HG03565 (cell line): ENCODE results near the gene RELL1.
A peak's percentile ranks its signal among the peaks of the same experiment; 100 is the strongest.

ENCODE experiments used
- ATAC-seq: cut with Tn5 transposase; IDR thresholded peaks from one replicate; pipeline ENCODE4 v1.9.1; 2021; ENCODE audit warnings: mild to moderate bottlenecking, moderate library complexity; ENCODE audit not compliant: unreplicated experiment

RELL1 gene

GRCh38 chr4:37603711-37604110, 82.5 kb downstream of the RELL1 start:
- no peak for ATAC-seq

GRCh38 chr4:37603070-37603468, 83.1 kb downstream of the RELL1 start:
- ATAC-seq = no peak

- no peak for ATAC-seq
Measured at GRCh38 chr4:37602454-37603069, 83.6 kb downstream of the RELL1 start.

- ATAC-seq = no peak
Measured at GRCh38 chr4:37601531-37601930, 84.6 kb downstream of the RELL1 start.

GRCh38 chr4:37599092-37599790, 86.9 kb downstream of the RELL1 start:
- no peak for ATAC-seq

GRCh38 chr4:37597034-37597433, 89.1 kb downstream of the RELL1 start:
- no peak for ATAC-seq

- no peak for ATAC-seq
Measured at GRCh38 chr4:37595875-37596680, 90.1 kb downstream of the RELL1 start.

GRCh38 chr4:37594099-37594498, 92.1 kb downstream of the RELL1 start:
- ATAC-seq = no peak

GRCh38 chr4:37591349-37591748, 94.8 kb downstream of the RELL1 start:
- no peak for ATAC-seq

GRCh38 chr4:37590016-37590415, 96.2 kb downstream of the RELL1 start:
- no peak for ATAC-seq

- ATAC-seq = no peak
Measured at GRCh38 chr4:37588150-37588549, 98.0 kb downstream of the RELL1 start.

GRCh38 chr4:37586194-37586593, 100.0 kb downstream of the RELL1 start:
- ATAC-seq = no peak

- ATAC-seq = no peak
Measured at GRCh38 chr4:37584493-37585060, 101.6 kb downstream of the RELL1 start.

- ATAC-seq = no peak
Measured at GRCh38 chr4:37584071-37584470, 102.1 kb downstream of the RELL1 start.

GRCh38 chr4:37573566-37573965, 112.6 kb downstream of the RELL1 start:
- ATAC-seq = no peak

- no peak for ATAC-seq
Measured at GRCh38 chr4:37568489-37568888, 117.7 kb downstream of the RELL1 start.

- ATAC-seq = no peak
Measured at GRCh38 chr4:37567836-37568235, 118.3 kb downstream of the RELL1 start.

- no peak for ATAC-seq
Measured at GRCh38 chr4:37562592-37562991, 123.6 kb downstream of the RELL1 start.

GRCh38 chr4:37561803-37562207, 124.4 kb downstream of the RELL1 start:
- peak; percentile 92 for ATAC-seq

GRCh38 chr4:37561196-37561802, 124.9 kb downstream of the RELL1 start:
- ATAC-seq = no peak
